Sigmoid colon (tissue), 3 donors: ENCODE results near the gene CEL.

ENCODE experiments used
- POLR2A ChIP-seq, 2 donors: fragments of 450-650 bp; IDR thresholded peaks; one replicate each; pipeline ENCODE4 v1.6.1; 2016; ENCODE audit warnings: antibody characterized with exemption in 2 of 2, mild to moderate bottlenecking in 2 of 2, moderate library complexity in 2 of 2
- TF ChIP-seq, protein P1 (sequence below), 4 experiments: fragments of 450-650 bp in 3 of 4; fragments of 200-600 bp in 1 of 4; IDR thresholded peaks; one replicate each; pipeline ENCODE4 v1.5.1; 2016 to 2019; ENCODE audit warnings: antibody characterized with exemption in 4 of 4, mild to moderate bottlenecking in 3 of 4, moderate library complexity in 2 of 4

DNA sequence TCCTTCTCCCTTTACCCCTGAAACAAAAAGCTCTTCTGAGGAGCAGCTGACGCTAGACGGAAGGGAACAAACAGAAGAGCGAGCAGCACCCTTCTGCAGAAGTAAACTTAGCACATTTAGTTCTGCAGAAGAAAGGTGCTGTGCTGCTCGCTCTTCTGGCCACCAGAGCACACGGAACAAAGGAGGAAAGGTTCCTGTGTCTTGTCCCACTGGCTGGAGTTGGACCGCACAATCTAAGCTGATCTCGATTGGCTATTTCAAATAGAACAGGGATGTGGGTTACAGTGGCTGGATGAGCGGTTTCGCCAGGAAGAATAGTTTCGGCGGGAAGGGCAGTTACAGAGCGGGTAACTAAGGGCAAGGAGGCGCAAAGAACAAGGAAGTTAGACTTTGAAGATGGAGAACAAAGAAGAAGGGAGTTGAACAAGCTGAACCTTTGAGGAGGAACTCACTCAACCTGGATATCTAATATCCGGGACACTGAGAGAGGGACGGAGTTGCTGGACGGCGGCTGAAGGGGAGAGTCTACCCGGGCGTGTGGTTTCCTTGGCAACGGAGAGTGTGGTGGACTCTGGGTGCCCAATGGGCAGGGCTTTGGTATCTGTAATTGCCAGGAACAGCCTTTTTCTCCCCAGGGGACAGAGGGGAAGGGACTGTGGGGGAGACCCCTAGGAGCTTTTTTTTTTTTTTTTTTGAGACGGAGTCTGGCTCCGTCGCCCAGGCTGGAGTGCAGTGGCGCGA, 23.8 kb upstream of the CEL start:
- TF ChIP-seq, protein P1, sequence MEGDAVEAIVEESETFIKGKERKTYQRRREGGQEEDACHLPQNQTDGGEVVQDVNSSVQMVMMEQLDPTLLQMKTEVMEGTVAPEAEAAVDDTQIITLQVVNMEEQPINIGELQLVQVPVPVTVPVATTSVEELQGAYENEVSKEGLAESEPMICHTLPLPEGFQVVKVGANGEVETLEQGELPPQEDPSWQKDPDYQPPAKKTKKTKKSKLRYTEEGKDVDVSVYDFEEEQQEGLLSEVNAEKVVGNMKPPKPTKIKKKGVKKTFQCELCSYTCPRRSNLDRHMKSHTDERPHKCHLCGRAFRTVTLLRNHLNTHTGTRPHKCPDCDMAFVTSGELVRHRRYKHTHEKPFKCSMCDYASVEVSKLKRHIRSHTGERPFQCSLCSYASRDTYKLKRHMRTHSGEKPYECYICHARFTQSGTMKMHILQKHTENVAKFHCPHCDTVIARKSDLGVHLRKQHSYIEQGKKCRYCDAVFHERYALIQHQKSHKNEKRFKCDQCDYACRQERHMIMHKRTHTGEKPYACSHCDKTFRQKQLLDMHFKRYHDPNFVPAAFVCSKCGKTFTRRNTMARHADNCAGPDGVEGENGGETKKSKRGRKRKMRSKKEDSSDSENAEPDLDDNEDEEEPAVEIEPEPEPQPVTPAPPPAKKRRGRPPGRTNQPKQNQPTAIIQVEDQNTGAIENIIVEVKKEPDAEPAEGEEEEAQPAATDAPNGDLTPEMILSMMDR (IDR thresholded peaks at IDR 0.05): no peak
- TF ChIP-seq POLR2A (IDR thresholded peaks at IDR 0.05): no peak
